Trophoblast cell (in vitro differentiated cells and primary cell): ENCODE data around the gene SCYL3.

Experiments
- DNase-seq, 2 donors: peaks; one replicate each; pipeline ENCODE4 v3.0.0-alpha.2; 2016
- H2AFZ ChIP-seq: 2 replicates; pipeline ENCODE4 v1.6.1; 2013; ENCODE audit warnings: low read length, moderate library complexity, mild to moderate bottlenecking; ENCODE audit not compliant: insufficient read depth, poor library complexity
- H2AK5ac ChIP-seq: 2 replicates; pipeline ENCODE4 v1.6.1; 2013; ENCODE audit warnings: mild to moderate bottlenecking, low read length
- H2BK120ac ChIP-seq: 2 replicates; pipeline ENCODE4 v1.6.1; 2013; ENCODE audit warnings: low read length, mild to moderate bottlenecking, moderate library complexity; ENCODE audit not compliant: insufficient read depth, poor library complexity
- H2BK12ac ChIP-seq: 2 replicates; pipeline ENCODE4 v1.6.1; 2013; ENCODE audit warnings: mild to moderate bottlenecking, low read length, moderate library complexity
- H2BK5ac ChIP-seq: 2 replicates; pipeline ENCODE4 v1.6.1; 2013; ENCODE audit warnings: low read length, low read depth, moderate library complexity, mild to moderate bottlenecking; ENCODE audit not compliant: poor library complexity
- H3K14ac ChIP-seq: 2 replicates; pipeline ENCODE4 v1.6.1; 2013; ENCODE audit warnings: mild to moderate bottlenecking, low read length
- H3K18ac ChIP-seq: 2 replicates; pipeline ENCODE4 v1.6.1; 2013; ENCODE audit warnings: mild to moderate bottlenecking, low read length
- H3K23ac ChIP-seq: 2 replicates; pipeline ENCODE4 v1.6.1; 2013; ENCODE audit warnings: low read length
- H3K27ac ChIP-seq: 2 replicates; pipeline ENCODE4 v1.5.1; 2013; ENCODE audit warnings: low read depth, mild to moderate bottlenecking, inconsistent platforms, low read length, moderate library complexity
- H3K27me3 ChIP-seq: 2 replicates; pipeline ENCODE4 v1.6.1; 2013; ENCODE audit warnings: inconsistent platforms, mild to moderate bottlenecking, low read length, moderate library complexity; ENCODE audit not compliant: insufficient read depth
- H3K36me3 ChIP-seq, 2 experiments: 1 replicate in 1 of 2; 2 replicates in 1 of 2; pipeline ENCODE4 v1.6.1; 2013; ENCODE audit warnings: low read length in 2 of 2, mild to moderate bottlenecking in 2 of 2, moderate library complexity in 1 of 2; ENCODE audit not compliant: insufficient read depth in 2 of 2, control insufficient read depth in 1 of 2
- H3K4ac ChIP-seq: 2 replicates; pipeline ENCODE4 v1.6.1; 2013; ENCODE audit warnings: low read depth, mild to moderate bottlenecking, low read length, moderate library complexity
- H3K4me1 ChIP-seq, 2 experiments: 1 replicate in 1 of 2; 2 replicates in 1 of 2; pipeline ENCODE4 v1.6.1; 2013; ENCODE audit warnings: low read length in 2 of 2, mild to moderate bottlenecking in 2 of 2, moderate library complexity in 1 of 2; ENCODE audit not compliant: insufficient read depth in 2 of 2, control insufficient read depth in 1 of 2
- H3K4me2 ChIP-seq: 2 replicates; pipeline ENCODE4 v1.6.1; 2013; ENCODE audit warnings: inconsistent platforms, mild to moderate bottlenecking, low read length, moderate library complexity
- H3K4me3 ChIP-seq: 2 replicates; pipeline ENCODE4 v1.5.1; 2013; ENCODE audit warnings: mild to moderate bottlenecking, low read depth, low read length, inconsistent platforms
- H3K79me1 ChIP-seq: one replicate; pipeline ENCODE4 v1.6.1; 2013; ENCODE audit warnings: low read length
- H3K79me2 ChIP-seq: 2 replicates; pipeline ENCODE4 v1.6.1; 2013; ENCODE audit warnings: low read length, mild to moderate bottlenecking; ENCODE audit not compliant: control insufficient read depth, insufficient read depth, poor library complexity
- H3K9ac ChIP-seq: 2 replicates; pipeline ENCODE4 v1.6.1; 2013; ENCODE audit warnings: mild to moderate bottlenecking, low read length
- H3K9me3 ChIP-seq: 2 replicates; pipeline ENCODE4 v1.6.1; 2013; ENCODE audit warnings: low read depth, mild to moderate bottlenecking, control low read depth, inconsistent platforms, low read length; ENCODE audit not compliant: insufficient read depth
- H4K12ac ChIP-seq: 2 replicates; pipeline ENCODE4 v1.6.1; 2013; ENCODE audit warnings: low read depth, mild to moderate bottlenecking, low read length, moderate library complexity
- H4K8ac ChIP-seq: 2 replicates; pipeline ENCODE4 v1.6.1; 2013; ENCODE audit warnings: low read depth, mild to moderate bottlenecking, low read length, moderate library complexity
- H4K91ac ChIP-seq: one replicate; pipeline ENCODE4 v1.6.1; 2013; ENCODE audit warnings: low read depth, mild to moderate bottlenecking, low read length, moderate library complexity
- WGBS: extraction: QIAGEN DNeasy Blood & Tissue Kit; methylation state at CpG from one replicate; pipeline ENCODE4 v1.1.7; 2013; ENCODE audit warnings: missing lambda C conversion rate; ENCODE audit not compliant: insufficient read length, insufficient coverage; ENCODE audit errors: extremely low coverage; 5-methylcytosine and 5-hydroxymethylcytosine counted together

The SCYL3 gene

DNA sequence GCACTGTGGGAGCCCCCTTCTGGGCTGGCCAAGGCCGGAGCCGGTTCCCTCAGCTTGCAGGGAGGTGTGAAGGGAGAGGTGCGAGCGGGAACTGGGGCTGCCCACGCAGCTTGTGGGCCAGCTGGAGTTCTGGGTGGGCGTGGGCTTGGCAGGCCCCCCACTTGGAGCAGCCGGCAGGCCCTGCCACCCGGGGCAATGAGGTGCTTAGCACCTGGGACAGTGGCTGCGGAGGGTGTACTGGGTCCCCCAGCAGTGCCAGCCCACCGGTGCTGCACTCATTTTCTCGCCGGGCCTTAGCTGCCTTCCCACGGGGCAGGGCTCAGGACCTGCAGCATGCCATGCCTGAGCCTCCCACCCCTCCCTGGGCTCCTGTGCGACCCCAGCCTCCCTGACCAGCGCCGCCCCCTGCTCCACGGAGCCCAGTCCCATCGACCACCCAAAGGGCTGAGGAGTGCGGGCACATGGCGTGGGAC lies 11.6 kb downstream of the SCYL3 start:
- Histone ChIP-seq H3K4ac (no peak overlapping the region), H4K91ac (no peak overlapping the region), H3K36me3 (peaks cover 23 to 26% of the 10 kb centered on the region in 2 experiments), H2BK12ac (no peak overlapping the region), H2BK120ac (no peak overlapping the region), H3K18ac (no peak overlapping the region), H3K9me3 (no peaks in the 10 kb centered on the region), H3K4me1 (peaks cover 0 to 2% of the 10 kb centered on the region in 2 experiments), H3K14ac (no peak overlapping the region), H4K12ac (no peak overlapping the region), H3K27ac (no peak overlapping the region), H3K4me2 (no peak overlapping the region), H3K9ac (no peak overlapping the region), H3K23ac (no peak overlapping the region), H3K4me3 (no peak overlapping the region), H3K79me2 (no peaks in the 10 kb centered on the region), H2BK5ac (no peak overlapping the region), H2AK5ac (no peak overlapping the region), H4K8ac (no peak overlapping the region), H2AFZ (no peak overlapping the region), H3K79me1 (peaks cover 3% of the 10 kb centered on the region), H3K27me3 (no peaks in the 10 kb centered on the region)
- no CpG with 5 or more reads among the region's 20 CpGs for WGBS
- DNase-seq, result no peak

- WGBS, result no CpG with 5 or more reads among the region's 4 CpGs
- H3K79me2 ChIP-seq, result no peaks in the 10 kb centered on the region
Measured at GRCh38 chr1:169879034-169879840, 14.5 kb downstream of the SCYL3 start.

DNA sequence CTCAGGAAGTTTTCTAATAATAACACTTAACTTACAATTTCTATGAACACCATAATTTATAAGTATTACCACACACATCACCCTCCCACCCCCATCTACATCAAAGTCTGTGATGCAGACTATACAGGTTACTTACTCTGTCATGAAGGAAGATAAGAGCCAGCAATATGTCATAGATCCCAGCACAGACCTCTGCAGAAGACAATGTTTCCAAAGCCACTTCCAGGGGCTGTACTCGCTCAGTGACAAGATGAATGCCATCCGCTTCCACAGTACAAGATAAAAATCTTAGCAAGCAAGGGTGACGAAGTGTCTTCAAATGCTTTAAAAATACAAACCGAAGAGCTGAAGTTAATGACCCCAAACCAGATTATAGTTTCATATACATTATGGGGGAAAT lies 15.2 kb downstream of the SCYL3 start:
- Histone ChIP-seq H3K4me1 (peaks cover 3 to 5% of the 10 kb centered on the region in 2 experiments), H3K9ac (no peak overlapping the region), H3K14ac (no peak overlapping the region), H2BK5ac (no peak overlapping the region), H2BK12ac (no peak overlapping the region), H3K18ac (no peak overlapping the region), H3K4ac (no peak overlapping the region), H2AK5ac (no peak overlapping the region), H2BK120ac (no peak overlapping the region), H4K8ac (no peak overlapping the region), H3K4me3 (no peak overlapping the region), H3K79me1 (peaks cover 5% of the 10 kb centered on the region), H3K23ac (no peak overlapping the region), H3K27ac (peak overlapping the region; percentile 64), H4K91ac (no peak overlapping the region), H3K27me3 (no peaks in the 10 kb centered on the region), H3K9me3 (no peaks in the 10 kb centered on the region), H3K79me2 (no peaks in the 10 kb centered on the region), H3K4me2 (no peak overlapping the region), H2AFZ (no peak overlapping the region), H4K12ac (no peak overlapping the region), H3K36me3 (peaks cover 20 to 26% of the 10 kb centered on the region in 2 experiments)
- no peak for DNase-seq
- WGBS, result no CpG with 5 or more reads among the region's 4 CpGs

More at GRCh38 chr1:169879034-169879840, 14.5 kb downstream of the SCYL3 start:
- peaks cover 5% of the 10 kb centered on the region for H3K79me1 ChIP-seq
- no peak overlapping the region for H3K23ac ChIP-seq
- DNase-seq, result no peak
- peak overlapping the region; percentile 28 for H2AK5ac ChIP-seq
- H3K9ac ChIP-seq, result no peak overlapping the region
- H2AFZ ChIP-seq, result no peak overlapping the region
- peak overlapping the region; percentile 42 for H2BK120ac ChIP-seq
- no peak overlapping the region for H3K18ac ChIP-seq
- H2BK12ac ChIP-seq, result peak overlapping the region; percentile 92
- peak overlapping the region; percentile 64 for H3K27ac ChIP-seq
- no peak overlapping the region for H4K91ac ChIP-seq
- H3K27me3 ChIP-seq, result no peaks in the 10 kb centered on the region
- H3K36me3 ChIP-seq, result peaks cover 21 to 28% of the 10 kb centered on the region in 2 experiments
- no peak overlapping the region for H4K8ac ChIP-seq
- peaks cover 3 to 5% of the 10 kb centered on the region in 2 experiments for H3K4me1 ChIP-seq
- peak overlapping the region; percentile 61 for H3K4ac ChIP-seq
- no peak overlapping the region for H3K4me2 ChIP-seq
- peak overlapping the region; percentile 61 for H3K14ac ChIP-seq
- no peak overlapping the region for H4K12ac ChIP-seq
- H2BK5ac ChIP-seq, result peak overlapping the region; percentile 79
- H3K9me3 ChIP-seq, result no peaks in the 10 kb centered on the region
- no peak overlapping the region for H3K4me3 ChIP-seq

DNA sequence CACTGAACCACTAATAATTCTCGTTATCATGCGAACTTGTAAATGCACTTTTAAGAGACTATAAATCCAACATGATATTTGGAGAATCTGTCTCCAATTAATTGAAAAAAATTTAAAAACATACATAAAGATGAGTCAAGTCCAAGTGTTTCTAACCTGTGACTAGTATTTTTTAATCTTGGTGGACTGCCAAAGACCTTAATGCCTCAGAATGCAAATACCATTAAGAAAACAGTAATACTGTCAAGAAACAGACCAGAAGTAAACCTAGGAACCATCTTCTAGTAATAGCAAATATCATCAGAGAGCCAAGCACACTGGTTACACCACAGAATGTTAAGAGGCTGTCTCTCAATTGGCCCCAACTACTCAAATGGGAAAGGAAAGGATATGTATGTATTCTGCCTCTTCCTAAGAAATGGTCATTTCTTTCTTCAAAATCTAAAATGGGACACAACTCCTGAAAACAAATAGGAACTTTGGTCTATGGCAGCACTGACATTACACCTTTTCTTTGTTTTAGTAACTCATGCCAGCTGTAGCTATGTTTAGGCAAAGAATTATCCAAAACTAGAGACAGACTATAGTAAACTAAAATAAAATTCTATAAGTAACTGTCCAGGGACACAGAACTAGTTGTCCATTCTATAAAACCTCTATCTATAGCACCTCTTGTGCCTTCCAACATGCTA lies 15.8 kb downstream of the SCYL3 start:
- WGBS, result no CpG with 5 or more reads among the region's 2 CpGs
- Histone ChIP-seq H2BK12ac (no peak overlapping the region), H3K23ac (no peak overlapping the region), H3K18ac (no peak overlapping the region), H4K91ac (no peak overlapping the region), H3K4ac (no peak overlapping the region), H3K9me3 (no peaks in the 10 kb centered on the region), H3K27ac (peak overlapping the region; percentile 45), H3K36me3 (peaks cover 20 to 26% of the 10 kb centered on the region in 2 experiments), H4K12ac (no peak overlapping the region), H3K4me1 (peaks cover 3 to 5% of the 10 kb centered on the region in 2 experiments), H3K79me1 (peaks cover 5% of the 10 kb centered on the region), H3K9ac (no peak overlapping the region), H2BK5ac (no peak overlapping the region), H3K79me2 (no peaks in the 10 kb centered on the region), H3K4me2 (no peak overlapping the region), H2AFZ (no peak overlapping the region), H3K27me3 (no peaks in the 10 kb centered on the region), H4K8ac (no peak overlapping the region), H2BK120ac (no peak overlapping the region), H3K14ac (no peak overlapping the region), H3K4me3 (no peak overlapping the region), H2AK5ac (no peak overlapping the region)
- DNase-seq, result no peak
